CD4-positive, alpha-beta T cell (primary cell): ENCODE results near the gene RILPL2. TPM values are rescaled to one million over a fixed set of nuclear protein-coding genes. Genes with fewer than 3 reads are reported as not detected.

ENCODE experiments used
- ATAC-seq: fragments of 200-7000 bp; cut with Tn5 transposase; one replicate; pipeline ENCODE4 v1.10.0; 2022; ENCODE audit warnings: mild to moderate bottlenecking; ENCODE audit not compliant: poor library complexity
- CTCF ChIA-PET: fragments of 350-600 bp; sonication (Branson Sonifier 250); formaldehyde crosslinking; loops from one replicate; lab custom pipeline; 2021; ENCODE audit warnings: antibody characterized with exemption, inconsistent platforms; lab: Charles Lee
- POLR2A ChIA-PET: fragments of 350-600 bp; sonication (Branson Sonifier 250); formaldehyde crosslinking; loops from one replicate; lab custom pipeline; 2021; ENCODE audit warnings: antibody characterized with exemption, inconsistent platforms; lab: Charles Lee
- DNase-seq, 14 experiments: peaks; one replicate each; pipeline ENCODE4 v3.0.0-alpha.2; 2013 to 2020; ENCODE audit warnings: mixed read lengths in 2 of 14
- H3K27ac ChIP-seq, 2 donors: one replicate each; pipeline versions ENCODE4 v1.5.1 to v1.7.0; 2013; ENCODE audit warnings: low read length in 2 of 2, low read depth in 1 of 2, mild to moderate bottlenecking in 1 of 2
- H3K27me3 ChIP-seq, 2 experiments: 1 replicate in 1 of 2; 2 replicates in 1 of 2; pipeline versions ENCODE4 v1.6.1 to v1.7.0; 2013; ENCODE audit warnings: low read length in 2 of 2, control low read depth in 1 of 2, mild to moderate bottlenecking in 1 of 2, moderate library complexity in 1 of 2; ENCODE audit not compliant: insufficient read depth in 2 of 2, control insufficient read depth in 1 of 2
- H3K36me3 ChIP-seq: one replicate; pipeline ENCODE4 v1.6.1; 2013; ENCODE audit warnings: low read length, control low read depth; ENCODE audit not compliant: insufficient read depth
- H3K4me1 ChIP-seq: one replicate; pipeline ENCODE4 v1.6.1; 2013; ENCODE audit warnings: low read length, control low read depth; ENCODE audit not compliant: insufficient read depth
- H3K4me3 ChIP-seq: one replicate; pipeline ENCODE4 v1.5.1; 2013; ENCODE audit warnings: mild to moderate bottlenecking, low read length, moderate library complexity
- H3K9me3 ChIP-seq, 2 experiments: 1 replicate in 1 of 2; 2 replicates in 1 of 2; pipeline versions ENCODE4 v1.6.1 to v1.7.0; 2013; ENCODE audit warnings: low read length in 2 of 2, mild to moderate bottlenecking in 2 of 2, control low read depth in 1 of 2, moderate library complexity in 1 of 2; ENCODE audit not compliant: control insufficient read depth in 1 of 2, insufficient read depth in 1 of 2
- H3K27ac Mint-ChIP-seq: one replicate; pipeline ENCODE4 v1.8.0; 2020; ENCODE audit warnings: mixed read lengths
- H3K27me3 Mint-ChIP-seq: one replicate; pipeline ENCODE4 v1.8.0; 2021; ENCODE audit warnings: mixed read lengths
- H3K36me3 Mint-ChIP-seq: one replicate; pipeline ENCODE4 v1.8.0; 2021; ENCODE audit warnings: low read depth, mixed read lengths
- H3K4me1 Mint-ChIP-seq: one replicate; pipeline ENCODE4 v1.8.0; 2021; ENCODE audit warnings: low read depth, mixed read lengths
- H3K4me3 Mint-ChIP-seq: one replicate; pipeline ENCODE4 v1.8.0; 2020; ENCODE audit warnings: mild to moderate bottlenecking, mixed read lengths
- H3K9me3 Mint-ChIP-seq: one replicate; pipeline ENCODE4 v1.8.0; 2020; ENCODE audit warnings: mixed read lengths
- intact Hi-C, 2 experiments: fragments of 100-400 bp; cut with DNase I in 1 of 2; cut with micrococcal nuclease in 1 of 2; formaldehyde crosslinking; loops; one replicate each; pipeline versions ENCODE4 v1.15.1 to v1.9.0; 2023 to 2025; cut with DNase I, micrococcal nuclease
- total RNA-seq, 174 experiments: library from RNA in 2 of 174; stranded (reverse) in 2 of 174; gene quantifications; one replicate each; pipeline ENCODE4 v1.2.3 and lab custom pipeline; 2021 to 2026
- TF ChIP-seq, protein P1 (sequence below): fragments of 200-600 bp; IDR thresholded peaks from one replicate; pipeline ENCODE4 v1.8.0; 2022; ENCODE audit warnings: antibody characterized with exemption, mild to moderate bottlenecking

Gene RILPL2
- total RNA-seq, 2 experiments from 2014 or later, result 4.9 to 5.5 TPM

DNA sequence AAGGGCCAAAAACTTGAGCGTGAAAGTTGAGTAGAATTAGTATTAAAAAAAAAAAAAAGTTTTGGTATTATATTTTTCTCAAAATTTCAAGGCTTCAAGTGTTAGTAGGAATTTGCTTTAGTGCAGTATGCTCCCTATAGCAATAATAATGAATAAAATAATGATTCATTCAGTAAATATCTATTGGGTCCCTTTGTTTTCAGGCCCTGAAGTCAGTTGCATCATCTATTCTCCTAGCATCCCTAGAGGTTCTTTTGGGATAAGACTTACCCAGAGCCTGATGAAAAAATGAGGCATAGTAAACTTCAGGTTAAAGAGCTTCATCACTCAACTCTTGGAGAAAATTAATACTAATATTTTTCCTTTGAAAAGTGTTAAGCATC, 51.5 kb downstream of the RILPL2 start:
- Histone ChIP-seq H3K36me3 (no peaks in the 10 kb centered on the region), H3K4me3 (peak overlapping the region; percentile 80), H3K27ac (no peak overlapping the region), H3K9me3 (no peaks in the 10 kb centered on the region), H3K4me1 (peaks cover 35% of the 10 kb centered on the region), H3K27me3 (no peaks in the 10 kb centered on the region)
- DNase-seq, result no peak
- TF ChIP-seq, protein P1, sequence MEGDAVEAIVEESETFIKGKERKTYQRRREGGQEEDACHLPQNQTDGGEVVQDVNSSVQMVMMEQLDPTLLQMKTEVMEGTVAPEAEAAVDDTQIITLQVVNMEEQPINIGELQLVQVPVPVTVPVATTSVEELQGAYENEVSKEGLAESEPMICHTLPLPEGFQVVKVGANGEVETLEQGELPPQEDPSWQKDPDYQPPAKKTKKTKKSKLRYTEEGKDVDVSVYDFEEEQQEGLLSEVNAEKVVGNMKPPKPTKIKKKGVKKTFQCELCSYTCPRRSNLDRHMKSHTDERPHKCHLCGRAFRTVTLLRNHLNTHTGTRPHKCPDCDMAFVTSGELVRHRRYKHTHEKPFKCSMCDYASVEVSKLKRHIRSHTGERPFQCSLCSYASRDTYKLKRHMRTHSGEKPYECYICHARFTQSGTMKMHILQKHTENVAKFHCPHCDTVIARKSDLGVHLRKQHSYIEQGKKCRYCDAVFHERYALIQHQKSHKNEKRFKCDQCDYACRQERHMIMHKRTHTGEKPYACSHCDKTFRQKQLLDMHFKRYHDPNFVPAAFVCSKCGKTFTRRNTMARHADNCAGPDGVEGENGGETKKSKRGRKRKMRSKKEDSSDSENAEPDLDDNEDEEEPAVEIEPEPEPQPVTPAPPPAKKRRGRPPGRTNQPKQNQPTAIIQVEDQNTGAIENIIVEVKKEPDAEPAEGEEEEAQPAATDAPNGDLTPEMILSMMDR, result no peak
- no peak for ATAC-seq
- intact Hi-C loops, result loop anchor here (1.0 to 10.0 kb wide), 4 partner anchors 20 to 630 kb away; partner anchors contain the start of genes DENR (in 1 of the 2), SNRNP35 (in 1 of the 2) and TMED2 (in 1 of the 2)
- Mint-ChIP-seq H3K9me3 (no peaks in the 10 kb centered on the region), H3K4me3 (peak overlapping the region; percentile 90), H3K27me3 (no peaks in the 10 kb centered on the region), H3K36me3 (peaks cover 2% of the 10 kb centered on the region), H3K4me1 (peaks cover 31% of the 10 kb centered on the region), H3K27ac (peak overlapping the region; percentile 72)
- ChIA-PET CTCF (interaction anchor here (0.6 to 3.8 kb wide), 2 partner anchors 19 to 75 kb away, joined by 4 to 29 read pairs; partner anchors contain the start of gene SBNO1), POLR2A (interaction anchor here (1.6 to 2.6 kb wide), 4 partner anchors 20 to 858 kb away, joined by 4 to 52 read pairs (median 13); partner anchors contain the start of genes KNTC1, RSRC2, SBNO1 and SNRNP35)

DNA sequence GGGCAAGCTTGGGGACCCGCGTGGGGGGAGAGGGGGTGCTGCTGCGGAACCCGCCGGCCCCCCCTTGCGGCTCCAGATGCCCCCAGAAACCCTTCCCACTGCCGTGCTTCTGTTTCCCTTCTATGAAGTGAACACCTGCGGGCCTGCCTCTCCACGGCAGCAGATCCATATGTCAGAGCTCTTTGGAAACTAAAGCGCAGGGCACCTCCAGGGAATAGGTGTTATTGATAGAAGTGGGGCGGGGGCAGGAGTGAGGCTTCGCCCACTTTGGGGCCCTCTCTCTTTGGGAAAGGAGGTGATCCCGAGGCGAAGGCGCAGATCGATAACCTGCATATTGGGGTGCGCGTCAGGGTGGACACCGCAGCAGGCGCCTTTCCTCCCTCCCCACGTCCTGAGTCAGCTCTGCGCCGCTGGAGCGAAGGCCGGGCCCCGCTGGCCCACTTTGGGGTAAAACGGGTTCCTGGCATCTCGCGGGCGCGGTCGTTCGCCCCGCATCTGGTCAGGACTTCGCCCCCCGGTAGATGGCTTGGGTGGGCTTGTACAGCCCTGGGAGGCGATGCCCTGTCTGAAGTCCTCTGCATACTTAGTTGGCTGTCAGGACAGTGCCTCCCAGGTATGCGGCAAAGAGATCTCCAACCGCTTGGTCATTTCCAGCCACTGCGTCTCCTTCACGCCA, 52.0 kb downstream of the RILPL2 start:
- H3K9me3 Mint-ChIP-seq, result no peaks in the 10 kb centered on the region
- peak; percentile 11 for ATAC-seq
- Histone ChIP-seq H3K9me3 (no peaks in the 10 kb centered on the region), H3K36me3 (no peaks in the 10 kb centered on the region), H3K27me3 (no peaks in the 10 kb centered on the region), H3K4me3 (peak overlapping the region; percentile 80), H3K4me1 (peaks cover 30% of the 10 kb centered on the region), H3K27ac (peak overlapping the region in 1 of 2 donors; percentile 46)
- TF ChIP-seq, protein P1, result no peak
- H3K4me1 Mint-ChIP-seq, result peaks cover 29% of the 10 kb centered on the region
- H3K4me3 Mint-ChIP-seq, result peak overlapping the region; percentile 90
- intact Hi-C loops, result loop anchor here (1.0 to 10.0 kb wide), 3 partner anchors 19 to 630 kb away; partner anchors contain the start of genes DENR (in 1 of the 2) and SNRNP35 (in 1 of the 2)
- H3K27me3 Mint-ChIP-seq, result no peaks in the 10 kb centered on the region
- H3K36me3 Mint-ChIP-seq, result no peaks in the 10 kb centered on the region
- ChIA-PET POLR2A (interaction anchor here (0.6 to 2.6 kb wide), 11 partner anchors 17 to 857 kb away, joined by 3 to 52 read pairs (median 5); partner anchors contain the start of genes KNTC1, MPHOSPH9, MTRFR and RILPL2), CTCF (interaction anchor here (0.6 to 3.8 kb wide), 2 partner anchors 19 to 76 kb away, joined by 4 to 29 read pairs; partner anchors contain the start of gene SBNO1)
- H3K27ac Mint-ChIP-seq, result peak overlapping the region; percentile 72
- DNase-seq, result peak in 3 of 14 experiments; percentile 28 to 53 (median 46)

DNA sequence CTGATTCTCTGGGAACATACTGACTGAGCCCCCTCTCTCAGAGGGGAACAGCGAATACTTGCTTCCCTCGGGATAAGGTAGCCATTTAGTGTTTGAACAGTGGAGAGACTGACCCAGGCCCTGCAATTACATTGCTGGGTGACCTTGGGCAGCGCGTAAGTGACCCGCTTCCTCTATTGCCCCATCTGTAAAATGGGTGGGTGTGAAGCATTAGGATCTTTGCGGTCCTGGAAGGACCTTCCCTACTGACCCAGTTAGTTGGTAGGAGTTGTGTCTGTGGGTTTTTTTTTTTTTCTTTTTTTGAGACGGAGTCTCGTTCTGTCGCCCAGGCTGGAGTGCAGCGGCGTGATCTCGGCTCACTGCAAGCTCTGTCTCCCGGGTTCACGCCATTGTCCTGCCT, 53.8 kb downstream of the RILPL2 start:
- Mint-ChIP-seq H3K4me1 (peaks cover 22% of the 10 kb centered on the region), H3K9me3 (no peaks in the 10 kb centered on the region), H3K4me3 (peak overlapping the region; percentile 68), H3K27ac (no peak overlapping the region), H3K27me3 (no peaks in the 10 kb centered on the region), H3K36me3 (no peaks in the 10 kb centered on the region)
- Histone ChIP-seq H3K36me3 (no peaks in the 10 kb centered on the region), H3K4me1 (peaks cover 22% of the 10 kb centered on the region), H3K4me3 (no peak overlapping the region), H3K27me3 (no peaks in the 10 kb centered on the region), H3K9me3 (no peaks in the 10 kb centered on the region), H3K27ac (no peak overlapping the region)
- DNase-seq (no peak), ATAC-seq (no peak)
- POLR2A ChIA-PET, result interaction anchor here (0.6 to 2.4 kb wide), 4 partner anchors 18 to 219 kb away, joined by 3 to 52 read pairs (median 6); partner anchors contain the start of genes DDX55, RILPL1 and SBNO1
- CTCF ChIA-PET, result interaction anchor here (3.8 kb wide), 1 partner anchor 17 kb away, joined by 29 read pairs; the partner anchor contains the start of gene SBNO1
- intact Hi-C loops, result loop anchor here (5.0 to 10.0 kb wide), 2 partner anchors 75 to 628 kb away; partner anchors contain the start of genes DENR (in 1 of the 2) and SNRNP35 (in 1 of the 2)
- TF ChIP-seq, protein P1, result no peak
